ENCODE data around the gene NHLRC1. TPM values are rescaled to one million over a fixed set of nuclear protein-coding genes. Genes with fewer than 3 reads are reported as not detected.

Gene NHLRC1
- total and polyA plus RNA-seq, 2 of the 8 experiments (the other 6 are each of a cell fraction or from before 2014, with no cell fraction given): 0.57 to 0.58 TPM

DNA sequence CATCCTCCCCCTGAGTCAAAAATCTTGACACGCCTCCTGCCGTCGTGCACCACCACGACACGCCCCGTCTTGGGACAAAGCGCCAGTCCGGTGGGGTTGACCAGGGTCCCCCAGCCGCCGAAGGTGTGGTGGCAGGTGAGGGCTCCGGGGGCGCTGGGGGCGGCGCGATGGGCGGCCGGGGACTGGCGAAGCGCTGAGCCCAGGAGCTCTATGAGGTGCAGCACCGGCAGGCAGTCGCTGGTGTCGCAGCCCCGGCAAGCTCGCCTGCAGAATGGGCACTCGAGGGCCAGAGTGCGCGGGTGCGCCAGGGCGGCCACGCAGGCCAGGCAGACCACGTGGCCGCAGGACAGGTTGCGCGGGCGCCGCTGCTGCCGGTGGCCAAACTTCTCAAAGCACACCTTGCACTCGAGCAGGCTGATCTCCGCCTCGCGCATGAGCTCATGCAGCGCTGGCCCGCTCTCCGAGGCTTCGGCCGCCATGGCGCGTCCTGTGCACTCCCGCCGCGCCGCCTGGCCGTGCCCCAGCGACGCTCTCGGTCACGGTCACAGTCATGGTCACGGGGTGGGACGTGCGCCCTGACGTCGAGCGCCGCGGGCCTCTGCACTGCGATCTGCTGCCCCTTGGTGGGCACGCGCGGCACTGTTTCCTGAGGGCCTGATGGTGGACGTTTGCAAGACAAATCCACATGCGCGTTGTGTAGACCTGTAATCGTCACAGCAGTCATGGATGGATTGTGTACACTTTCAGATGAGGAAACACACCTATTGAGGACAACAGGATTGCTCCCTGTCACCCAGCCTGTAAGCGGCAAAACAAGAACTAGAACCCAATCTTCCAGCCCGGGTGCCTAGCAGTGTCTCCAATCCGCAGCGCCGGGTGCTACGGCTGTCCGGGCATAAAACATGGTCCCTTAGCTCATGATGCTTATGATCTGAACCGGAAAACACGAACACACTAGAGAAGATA lies at the start of gene NHLRC1 (continued):
- TF ChIP-seq, protein P1, sequence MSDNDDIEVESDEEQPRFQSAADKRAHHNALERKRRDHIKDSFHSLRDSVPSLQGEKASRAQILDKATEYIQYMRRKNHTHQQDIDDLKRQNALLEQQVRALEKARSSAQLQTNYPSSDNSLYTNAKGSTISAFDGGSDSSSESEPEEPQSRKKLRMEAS (IDR thresholded peaks at IDR 0.05): peak; percentile 99
- TF ChIP-seq KDM4A (IDR thresholded peaks at IDR 0.05; ENCODE audit: low read depth, low read length, severe bottlenecking): peak; percentile 99
- no peak for TF ChIP-seq TBP (IDR thresholded peaks at IDR 0.05; ENCODE audit: low read depth, low read length)
- peak; percentile 54 for TF ChIP-seq RNF2 (IDR thresholded peaks at IDR 0.05; ENCODE audit: borderline replicate concordance, low read depth, low read length, missing control alignments, poor library complexity, severe bottlenecking)
- TF ChIP-seq USF2 (IDR thresholded peaks at IDR 0.05; ENCODE audit: low read length): peak; percentile 68; the same call in 1 of the 2 replicates
- TF ChIP-seq RBBP5 (IDR thresholded peaks at IDR 0.05; ENCODE audit: borderline replicate concordance, low read depth, low read length): peak; percentile 95
- TF ChIP-seq NRF1 (IDR thresholded peaks at IDR 0.05; ENCODE audit: low read depth, low read length): no peak
- TF ChIP-seq, protein P2, sequence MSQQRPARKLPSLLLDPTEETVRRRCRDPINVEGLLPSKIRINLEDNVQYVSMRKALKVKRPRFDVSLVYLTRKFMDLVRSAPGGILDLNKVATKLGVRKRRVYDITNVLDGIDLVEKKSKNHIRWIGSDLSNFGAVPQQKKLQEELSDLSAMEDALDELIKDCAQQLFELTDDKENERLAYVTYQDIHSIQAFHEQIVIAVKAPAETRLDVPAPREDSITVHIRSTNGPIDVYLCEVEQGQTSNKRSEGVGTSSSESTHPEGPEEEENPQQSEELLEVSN (IDR thresholded peaks at IDR 0.05): peak; percentile 98
- TF ChIP-seq, protein P3, sequence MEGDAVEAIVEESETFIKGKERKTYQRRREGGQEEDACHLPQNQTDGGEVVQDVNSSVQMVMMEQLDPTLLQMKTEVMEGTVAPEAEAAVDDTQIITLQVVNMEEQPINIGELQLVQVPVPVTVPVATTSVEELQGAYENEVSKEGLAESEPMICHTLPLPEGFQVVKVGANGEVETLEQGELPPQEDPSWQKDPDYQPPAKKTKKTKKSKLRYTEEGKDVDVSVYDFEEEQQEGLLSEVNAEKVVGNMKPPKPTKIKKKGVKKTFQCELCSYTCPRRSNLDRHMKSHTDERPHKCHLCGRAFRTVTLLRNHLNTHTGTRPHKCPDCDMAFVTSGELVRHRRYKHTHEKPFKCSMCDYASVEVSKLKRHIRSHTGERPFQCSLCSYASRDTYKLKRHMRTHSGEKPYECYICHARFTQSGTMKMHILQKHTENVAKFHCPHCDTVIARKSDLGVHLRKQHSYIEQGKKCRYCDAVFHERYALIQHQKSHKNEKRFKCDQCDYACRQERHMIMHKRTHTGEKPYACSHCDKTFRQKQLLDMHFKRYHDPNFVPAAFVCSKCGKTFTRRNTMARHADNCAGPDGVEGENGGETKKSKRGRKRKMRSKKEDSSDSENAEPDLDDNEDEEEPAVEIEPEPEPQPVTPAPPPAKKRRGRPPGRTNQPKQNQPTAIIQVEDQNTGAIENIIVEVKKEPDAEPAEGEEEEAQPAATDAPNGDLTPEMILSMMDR (IDR thresholded peaks at IDR 0.05; ENCODE audit: control extremely low read depth in 1 of 3, insufficient read depth in 1 of 3, low read depth in 1 of 3, low read length in 3 of 3): peak; percentile 81 to 93 (median 90)
- TF ChIP-seq RXRA (IDR thresholded peaks at IDR 0.05; ENCODE audit: insufficient read depth, low read depth, low read length): no peak
- no peak for TF ChIP-seq ATF2 (IDR thresholded peaks at IDR 0.05; ENCODE audit: low read length)
- no peak for TF ChIP-seq BRCA1 (IDR thresholded peaks at IDR 0.05; ENCODE audit: low read depth, low read length)
- TF ChIP-seq RFX5 (IDR thresholded peaks at IDR 0.05; ENCODE audit: borderline replicate concordance, low read depth, low read length): no peak
- no peak for TF ChIP-seq EP300 (IDR thresholded peaks at IDR 0.05; ENCODE audit: borderline replicate concordance in 1 of 2, low read depth in 2 of 2, low read length in 2 of 2)
- no peak for TF ChIP-seq CBX8 (IDR thresholded peaks at IDR 0.05; ENCODE audit: borderline replicate concordance, low read depth, low read length)
